H1 (cell line): ENCODE data around the gene BCAS3. TPM values are rescaled to one million over a fixed set of nuclear protein-coding genes. Genes with fewer than 3 reads are reported as not detected.

ENCODE experiments used
- CTCF ChIA-PET: fragments of 300-600 bp; sonication (Branson Sonifier 250); formaldehyde crosslinking; loops from one replicate; lab custom pipeline; 2021; ENCODE audit not compliant: partially characterized antibody; lab: Charles Lee
- POLR2A ChIA-PET: fragments of 300-600 bp; sonication (Branson Sonifier 250); formaldehyde crosslinking; loops from one replicate; lab custom pipeline; 2021; ENCODE audit warnings: inconsistent platforms; ENCODE audit not compliant: partially characterized antibody; lab: Charles Lee
- DNase-seq, 2 experiments: peaks; one replicate each; pipeline versions ENCODE4 v3.0.0 to v3.0.0-alpha.2; 2010 to 2022; ENCODE audit warnings: low spot score in 2 of 2, low read depth in 1 of 2, mixed read lengths in 1 of 2
- FAIRE-seq: peaks from 2 replicates; lab custom pipeline; 2011; peaks lifted over from hg19 to GRCh38; lab: Jason Lieb, UNC
- H2AFZ ChIP-seq: 2 replicates; pipeline ENCODE4 v1.8.1; 2012; ENCODE audit warnings: low read length, inconsistent platforms
- H2AK5ac ChIP-seq: 2 replicates; pipeline ENCODE4 v1.6.1; 2013; ENCODE audit warnings: low read depth, low read length
- H2BK120ac ChIP-seq: replicated peaks from 2 replicates; pipeline ENCODE3; 2013; ENCODE audit warnings: low read depth, low read length, inconsistent platforms
- H2BK12ac ChIP-seq: 2 replicates; pipeline ENCODE4 v1.6.1; 2013; ENCODE audit warnings: low read depth, low read length
- H2BK15ac ChIP-seq: 2 replicates; pipeline ENCODE4 v1.6.1; 2013; ENCODE audit warnings: low read length
- H2BK20ac ChIP-seq: 2 replicates; pipeline ENCODE4 v1.6.1; 2013; ENCODE audit warnings: low read length
- H2BK5ac ChIP-seq: 2 replicates; pipeline ENCODE4 v1.6.1; 2013; ENCODE audit warnings: low read depth, low read length
- H3K14ac ChIP-seq: 2 replicates; pipeline ENCODE4 v1.6.1; 2013; ENCODE audit warnings: inconsistent platforms; ENCODE audit not compliant: insufficient read length
- H3K18ac ChIP-seq: 2 replicates; pipeline ENCODE4 v1.6.1; 2013; ENCODE audit warnings: low read length; ENCODE audit errors: extremely low read depth
- H3K23ac ChIP-seq: 2 replicates; pipeline ENCODE4 v1.6.1; 2013; ENCODE audit warnings: inconsistent platforms; ENCODE audit not compliant: insufficient read length
- H3K23me2 ChIP-seq: 2 replicates; pipeline ENCODE4 v1.6.1; 2013; ENCODE audit warnings: low read depth, low read length
- H3K27ac ChIP-seq: 2 replicates; pipeline ENCODE4 v1.6.1; 2011; ENCODE audit warnings: low read depth, low read length, inconsistent platforms
- H3K27me3 ChIP-seq, 4 experiments: replicated peaks in 1 of 4; 1 replicate in 1 of 4; 2 replicates in 3 of 4; pipeline versions ENCODE4 v1.6.1 to v1.8.1; 2011 to 2013; ENCODE audit warnings: low read length in 3 of 4, mild to moderate bottlenecking in 3 of 4, inconsistent platforms in 2 of 4, mixed read lengths in 2 of 4, moderate library complexity in 1 of 4; ENCODE audit not compliant: control insufficient read depth in 3 of 4, insufficient read depth in 3 of 4; ENCODE audit errors: extremely low read depth in 1 of 4
- H3K36me3 ChIP-seq, 4 experiments: 2 replicates each; pipeline versions ENCODE4 v1.6.1 to v1.8.1; 2011 to 2013; ENCODE audit warnings: mild to moderate bottlenecking in 4 of 4, low read length in 3 of 4, moderate library complexity in 2 of 4, control low read depth in 1 of 4, inconsistent platforms in 1 of 4; ENCODE audit not compliant: insufficient read depth in 4 of 4, control insufficient read depth in 2 of 4
- H3K4ac ChIP-seq: replicated peaks from 2 replicates; pipeline ENCODE3; 2013; ENCODE audit warnings: low read length, low read depth, mixed read lengths, inconsistent platforms; ENCODE audit not compliant: insufficient read length
- H3K4me1 ChIP-seq, 4 experiments: replicated peaks in 1 of 4; 1 replicate in 1 of 4; 2 replicates in 3 of 4; pipeline versions ENCODE4 v1.6.1 to v1.8.1; 2011 to 2013; ENCODE audit warnings: low read length in 3 of 4, inconsistent platforms in 2 of 4, mixed read lengths in 1 of 4; ENCODE audit not compliant: insufficient read depth in 4 of 4, control insufficient read depth in 3 of 4
- H3K4me2 ChIP-seq, 2 experiments: 2 replicates each; pipeline versions ENCODE4 v1.6.1 to v1.8.1; 2011 to 2013; ENCODE audit warnings: low read depth in 2 of 2, low read length in 2 of 2, control low read depth in 1 of 2, inconsistent platforms in 1 of 2, mild to moderate bottlenecking in 1 of 2; ENCODE audit not compliant: insufficient read depth in 1 of 2
- H3K4me3 ChIP-seq, 4 experiments: fragments of 200-600, 300-600 bp in 1 of 4; sonication (generic), shearing (Covaris generic), sonication (Bioruptor Twin) in 1 of 4; 2 replicates each; pipeline versions ENCODE4 v1.5.1 to v1.8.1; 2011 to 2016; ENCODE audit warnings: low read length in 4 of 4, low read depth in 3 of 4, control low read depth in 2 of 4, inconsistent platforms in 2 of 4, mild to moderate bottlenecking in 2 of 4, mixed read lengths in 1 of 4, moderate library complexity in 1 of 4; ENCODE audit not compliant: insufficient read depth in 2 of 4; ENCODE audit errors: extremely low read depth in 1 of 4
- H3K56ac ChIP-seq: replicated peaks from 2 replicates; pipeline ENCODE3; 2013; ENCODE audit warnings: low read depth, mild to moderate bottlenecking, mixed read lengths, low read length, inconsistent platforms; ENCODE audit not compliant: insufficient read length
- H3K79me1 ChIP-seq: 2 replicates; pipeline ENCODE4 v1.6.1; 2013; ENCODE audit warnings: low read depth, low read length, control low read depth
- H3K79me2 ChIP-seq, 2 experiments: 2 replicates each; pipeline versions ENCODE4 v1.6.1 to v1.8.1; 2012 to 2013; ENCODE audit warnings: low read length in 2 of 2, mild to moderate bottlenecking in 2 of 2, inconsistent platforms in 1 of 2; ENCODE audit not compliant: insufficient read depth in 2 of 2, control insufficient read depth in 1 of 2
- H3K9ac ChIP-seq, 4 experiments: replicated peaks in 1 of 4; 1 replicate in 1 of 4; 2 replicates in 3 of 4; pipeline versions ENCODE4 v1.6.1 to v1.8.1; 2011 to 2013; ENCODE audit warnings: low read depth in 3 of 4, low read length in 3 of 4, control low read depth in 2 of 4, mild to moderate bottlenecking in 2 of 4, moderate library complexity in 2 of 4, inconsistent platforms in 1 of 4; ENCODE audit errors: extremely low read depth in 1 of 4
- H3K9me3 ChIP-seq, 2 experiments: 2 replicates each; pipeline versions ENCODE4 v1.6.1 to v1.8.1; 2012 to 2013; ENCODE audit warnings: mild to moderate bottlenecking in 2 of 2, moderate library complexity in 2 of 2, control low read depth in 1 of 2, inconsistent platforms in 1 of 2, low read depth in 1 of 2, low read length in 1 of 2, mixed read lengths in 1 of 2; ENCODE audit not compliant: insufficient read depth in 2 of 2
- H4K20me1 ChIP-seq, 2 experiments: replicated peaks in 1 of 2; 2 replicates each; pipeline versions ENCODE3 to v1.8.1; 2011 to 2013; ENCODE audit warnings: inconsistent platforms in 2 of 2, low read length in 2 of 2, mild to moderate bottlenecking in 1 of 2; ENCODE audit not compliant: insufficient read depth in 2 of 2, control insufficient read depth in 1 of 2
- H4K5ac ChIP-seq: 2 replicates; pipeline ENCODE4 v1.6.1; 2013; ENCODE audit warnings: low read length, low read depth, mixed read lengths, inconsistent platforms; ENCODE audit not compliant: insufficient read length
- H4K8ac ChIP-seq: 2 replicates; pipeline ENCODE4 v1.8.0; 2013; ENCODE audit warnings: mild to moderate bottlenecking, moderate library complexity, low read length, inconsistent platforms; ENCODE audit not compliant: insufficient read depth; ENCODE audit errors: extremely low read depth
- H4K91ac ChIP-seq: replicated peaks from 2 replicates; pipeline ENCODE3; 2013; ENCODE audit warnings: low read length, mixed read lengths, inconsistent platforms; ENCODE audit not compliant: insufficient read length
- KDM5A ChIP-seq: fragments of 200-600 bp; IDR thresholded peaks from 2 replicates; pipeline ENCODE4 v1.7.1; 2012; ENCODE audit warnings: mild to moderate bottlenecking, low read length, inconsistent platforms, mixed read lengths
- NRF1 ChIP-seq: IDR thresholded peaks from 2 replicates; pipeline ENCODE4 v1.6.1; 2011; ENCODE audit warnings: mild to moderate bottlenecking, low read depth, low read length, improper control_type of control experiment
- SIN3A ChIP-seq, 2 experiments: IDR thresholded peaks in 1 of 2; conservative IDR thresholded peaks in 1 of 2; 2 replicates each; pipeline ENCODE4 v1.6.1; 2011 to 2012; ENCODE audit warnings: low read length in 2 of 2, improper control_type of control experiment in 1 of 2, low read depth in 1 of 2, mild to moderate bottlenecking in 1 of 2
- TCF12 ChIP-seq: IDR thresholded peaks from 2 replicates; pipeline ENCODE4 v1.6.1; 2011; ENCODE audit warnings: low read depth, mild to moderate bottlenecking, low read length
- YY1 ChIP-seq: IDR thresholded peaks from 2 replicates; pipeline ENCODE4 v1.6.1; 2011; ENCODE audit warnings: low read depth, mild to moderate bottlenecking, low read length
- WGBS, 2 experiments: shearing (Covaris generic) in 1 of 2; methylation state at CpG; one replicate each; pipeline versions ENCODE4 v1.1.6 to v1.1.7; 2013 to 2015; ENCODE audit warnings: low lambda C conversion rate in 2 of 2, mixed read lengths in 2 of 2, inconsistent platforms in 1 of 2, low coverage in 1 of 2, missing lambda C conversion rate in 1 of 2; ENCODE audit not compliant: insufficient replicate concordance in 2 of 2, insufficient coverage in 1 of 2, insufficient read length in 1 of 2; ENCODE audit errors: extremely low coverage in 1 of 2, missing lambda C conversion rate in 1 of 2; 5-methylcytosine and 5-hydroxymethylcytosine counted together
- polyA plus RNA-seq, 7 experiments: library from polyadenylated mRNA; depleted of rRNA in 3 of 7; stranded (reverse) in 5 of 7; unstranded in 2 of 7; fragments of >200 nt in 5 of 7; fragments of 200-250 nt in 2 of 7; gene quantifications; 1 replicate in 5 of 7; 2 replicates in 1 of 7; 4 replicates in 1 of 7; pipeline versions ENCODE4 v1.2.1 to v1.2.3, GENCODE V29; 2011 to 2013; ENCODE audit warnings: missing spikeins in 2 of 7, mixed read lengths in 2 of 7
- total RNA-seq: library from RNA; stranded (reverse); fragmentation: NEBNext Ultra II Directional; extraction: Animal tissue kit (Norgen Biotek cat#: 25700); gene quantifications from 2 replicates; pipeline ENCODE4 v1.2.1, GENCODE V29; 2021

The BCAS3 gene
- total and polyA plus RNA-seq, 2 of the 8 experiments (the other 6 are each of a cell fraction or from before 2014, with no cell fraction given), result 9.9 to 13.3 TPM

GRCh38 chr17:60920107-60920506, 242.5 kb downstream of the BCAS3 start:
- Histone ChIP-seq H3K27me3 (no peaks in the 10 kb centered on the region), H3K4me2 (no peak overlapping the region), H4K20me1 (no peaks in the 10 kb centered on the region), H3K9me3 (0 out of 4 replicates have a peak, but pooled peaks cover 0 to 2% of the 10 kb centered on the region in 2 experiments), H3K79me1 (no peaks in the 10 kb centered on the region), H3K56ac (no peak overlapping the region), H2AK5ac (no peak overlapping the region), H3K79me2 (no peaks in the 10 kb centered on the region), H3K27ac (no peak overlapping the region), H3K4me3 (no peak overlapping the region), H2BK20ac (no peak overlapping the region), H3K36me3 (no peaks in the 10 kb centered on the region), H3K23ac (no peak overlapping the region), H3K9ac (no peak overlapping the region), H3K4me1 (no peaks in the 10 kb centered on the region), H2BK120ac (no peak overlapping the region), H4K8ac (no peak overlapping the region), H2BK12ac (no peak overlapping the region), H2AFZ (no peak overlapping the region), H2BK5ac (no peak overlapping the region), H2BK15ac (no peak overlapping the region), H3K14ac (no peak overlapping the region), H3K18ac (no peak overlapping the region), H3K4ac (no peak overlapping the region), H3K23me2 (no peaks in the 10 kb centered on the region), H4K5ac (no peak overlapping the region), H4K91ac (no peak overlapping the region)
- ChIA-PET POLR2A (no interaction called here), CTCF (no interaction called here)
- FAIRE-seq (no peak), DNase-seq (no peak)
- 90% methylated on average over 2 of the region's 2 CpGs; no CpG with 5 or more reads in 1 of the 2 experiments for WGBS, 2 experiments
- TF ChIP-seq KDM5A (no peak), SIN3A (conservative IDR thresholded peaks at IDR 0.05 in 1 of 2, IDR thresholded peaks at IDR 0.05 in 1 of 2; ENCODE audit: low read depth in 1 of 2, low read length in 2 of 2) (no peak), TCF12 (no peak), NRF1 (no peak), YY1 (no peak)
